HepG2 (cell line): ENCODE results near the gene EXTL1. TPM values are rescaled to one million over a fixed set of nuclear protein-coding genes. Genes with fewer than 3 reads are reported as not detected.

Source experiments
- ARID4A ChIP-seq: sonication (generic); formaldehyde crosslinking; IDR thresholded peaks from 2 replicates; pipeline ENCODE4 v1.5.0; 2020; ENCODE audit warnings: mild to moderate bottlenecking, missing genetic modification reagents, borderline replicate concordance
- CENPBD1 ChIP-seq: sonication (generic); formaldehyde crosslinking; IDR thresholded peaks from 2 replicates; pipeline ENCODE4 v1.8.0; 2022; ENCODE audit warnings: missing genetic modification reagents, low read depth, mild to moderate bottlenecking, borderline replicate concordance
- DPF2 ChIP-seq: sonication (generic); formaldehyde crosslinking; IDR thresholded peaks from 2 replicates; pipeline ENCODE4 v1.4.0; 2020; ENCODE audit warnings: mild to moderate bottlenecking, low read depth, missing genetic modification reagents, borderline replicate concordance
- HOMEZ ChIP-seq: IDR thresholded peaks from 2 replicates; pipeline ENCODE4 v1.6.1; 2016; ENCODE audit warnings: low read depth
- JARID2 ChIP-seq: sonication (generic); formaldehyde crosslinking; IDR thresholded peaks from 2 replicates; pipeline ENCODE4 v1.8.1; 2023; ENCODE audit warnings: missing genetic modification reagents, inconsistent platforms; ENCODE audit not compliant: insufficient replicate concordance
- MAX ChIP-seq: IDR thresholded peaks from 2 replicates; pipeline ENCODE4 v1.6.1; 2012; ENCODE audit warnings: inconsistent platforms
- NR2F6 ChIP-seq, 2 experiments: IDR thresholded peaks; 2 replicates each; pipeline ENCODE4 v1.6.1; 2016; ENCODE audit warnings: antibody characterized with exemption in 1 of 2, mild to moderate bottlenecking in 1 of 2
- PAF1 ChIP-seq: IDR thresholded peaks from 2 replicates; pipeline ENCODE4 v1.6.1; 2016; ENCODE audit warnings: missing genetic modification reagents, missing compliant biosample characterization
- PLSCR1 ChIP-seq: sonication (generic); formaldehyde crosslinking; IDR thresholded peaks from 2 replicates; pipeline ENCODE4 v1.5.0; 2020; ENCODE audit warnings: missing genetic modification reagents, mild to moderate bottlenecking, borderline replicate concordance
- SMARCC2 ChIP-seq: fragments of 450-650 bp; IDR thresholded peaks from 2 replicates; pipeline ENCODE4 v1.6.1; 2017; ENCODE audit warnings: antibody characterized with exemption, mild to moderate bottlenecking
- STAT5B ChIP-seq: sonication (generic); formaldehyde crosslinking; IDR thresholded peaks from 2 replicates; pipeline ENCODE4 v1.4.0; 2020; ENCODE audit warnings: missing genetic modification reagents
- ZNF605 ChIP-seq: sonication (generic); formaldehyde crosslinking; IDR thresholded peaks from 2 replicates; pipeline ENCODE4 v1.8.0; 2022; ENCODE audit warnings: mild to moderate bottlenecking, missing genetic modification reagents
- ZNF616 ChIP-seq: sonication (generic); formaldehyde crosslinking; IDR thresholded peaks from 2 replicates; pipeline ENCODE4 v1.5.0; 2020; ENCODE audit warnings: low read depth, mild to moderate bottlenecking, missing genetic modification reagents
- ZNF629 ChIP-seq: sonication (generic); formaldehyde crosslinking; conservative IDR thresholded peaks from 2 replicates; pipeline ENCODE4 v1.5.0; 2020; ENCODE audit warnings: missing genetic modification reagents
- ZNF747 ChIP-seq: sonication (generic); formaldehyde crosslinking; IDR thresholded peaks from 2 replicates; pipeline ENCODE4 v1.8.1; 2023; ENCODE audit warnings: missing genetic modification reagents, mild to moderate bottlenecking, borderline replicate concordance
- ZNF749 ChIP-seq: sonication (generic); formaldehyde crosslinking; IDR thresholded peaks from 2 replicates; pipeline ENCODE4 v1.8.0; 2022; ENCODE audit warnings: mild to moderate bottlenecking, missing genetic modification reagents, moderate library complexity, borderline replicate concordance
- ZNF768 ChIP-seq: sonication (generic); formaldehyde crosslinking; IDR thresholded peaks from 2 replicates; pipeline ENCODE4 v1.4.0; 2020; ENCODE audit warnings: missing genetic modification reagents
- ZSCAN20 ChIP-seq: sonication (generic); formaldehyde crosslinking; IDR thresholded peaks from 2 replicates; pipeline ENCODE4 v1.4.0; 2020; ENCODE audit warnings: missing genetic modification reagents, mild to moderate bottlenecking, borderline replicate concordance
- polyA plus RNA-seq, 8 experiments: library from polyadenylated mRNA; depleted of rRNA in 3 of 8; stranded (reverse) in 7 of 8; unstranded in 1 of 8; fragments of >200 nt; fragmentation: Illumina TruSeq in 4 of 8; extraction: Trizol in 4 of 8; gene quantifications; 2 replicates each; pipeline versions ENCODE4 v1.2.1 to v1.2.3, GENCODE V29; 2011 to 2016; ENCODE audit warnings: low read depth in 4 of 8, missing spikeins in 1 of 8, mixed read lengths in 1 of 8; ENCODE audit not compliant: insufficient read depth in 1 of 8
- total RNA-seq, 5 experiments: library from RNA; depleted of rRNA; stranded (reverse); fragments of >200 nt; fragmentation: Illumina TruSeq; extraction: Trizol; gene quantifications; 2 replicates each; pipeline ENCODE4 v1.2.3, GENCODE V29; 2016; ENCODE audit warnings: low read depth in 1 of 5
- TF ChIP-seq, protein P1 (sequence below): IDR thresholded peaks from 2 replicates; pipeline ENCODE4 v1.6.1; 2016; ENCODE audit warnings: low read depth, borderline replicate concordance
- TF ChIP-seq, protein P2 (sequence below): sonication (generic); formaldehyde crosslinking; IDR thresholded peaks from 2 replicates; pipeline ENCODE4 v1.8.0; 2022; ENCODE audit warnings: missing genetic modification reagents, mild to moderate bottlenecking, moderate library complexity, borderline replicate concordance

Gene EXTL1
- total and polyA plus RNA-seq, 2 of the 13 experiments (the other 11 are each of a cell fraction or from before 2014, with no cell fraction given): 0.35 to 1.0 TPM

DNA sequence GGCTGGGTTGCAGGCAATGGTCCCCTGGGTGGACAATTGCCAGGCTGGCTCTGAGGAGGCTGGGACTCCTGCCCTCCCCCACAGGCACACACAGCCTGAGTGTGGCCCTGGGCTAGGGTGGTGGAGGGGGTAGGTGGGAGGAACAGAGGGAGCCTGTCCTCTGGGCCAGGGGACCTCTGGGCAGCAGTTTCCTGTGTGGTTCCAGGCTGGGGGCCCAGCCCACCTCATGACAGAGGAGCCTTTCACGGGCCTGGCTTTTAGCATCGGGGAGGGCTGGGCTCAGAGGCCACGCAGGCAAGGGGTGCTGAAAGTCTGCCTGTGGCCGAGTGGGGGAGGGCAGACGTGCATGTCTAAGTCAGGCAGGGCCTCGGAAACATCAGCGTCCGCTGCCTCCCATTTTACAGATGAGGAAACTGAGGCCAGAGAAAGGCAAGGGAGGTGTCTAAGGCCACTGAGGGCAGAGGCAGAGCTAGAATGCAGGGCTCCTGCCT is 7.0 kb downstream of the EXTL1 start (continued):
- TF ChIP-seq ZNF616 (CRISPR knock-in tag) (no peak), NR2F6 (IDR thresholded peaks at IDR 0.05) (no peak), NR2F6 (CRISPR knock-in tag; IDR thresholded peaks at IDR 0.05) (peak; percentile 64; the same call in 1 of the 2 replicates), JARID2 (CRISPR knock-in tag) (no peak), STAT5B (CRISPR knock-in tag) (no peak), CENPBD1 (CRISPR knock-in tag) (no peak), MAX (peak; percentile 46; the same call in 1 of the 2 replicates), HOMEZ (CRISPR knock-in tag) (no peak), DPF2 (CRISPR knock-in tag) (peak; percentile 46; the same call in 1 of the 2 replicates), ZNF605 (no peak), ARID4A (CRISPR knock-in tag) (peak; percentile 32; the same call in 1 of the 2 replicates), ZNF629 (CRISPR knock-in tag) (peak; percentile 99), ZNF768 (CRISPR knock-in tag) (peak; percentile 93), SMARCC2 (no peak), ZNF747 (no peak), PLSCR1 (CRISPR knock-in tag) (no peak), ZNF749 (CRISPR knock-in tag) (0 out of 2 replicates have a peak, but pooled peaks have one; percentile 36), ZSCAN20 (CRISPR knock-in tag) (no peak), PAF1 (CRISPR knock-in tag) (no peak)
- TF ChIP-seq, protein P1, sequence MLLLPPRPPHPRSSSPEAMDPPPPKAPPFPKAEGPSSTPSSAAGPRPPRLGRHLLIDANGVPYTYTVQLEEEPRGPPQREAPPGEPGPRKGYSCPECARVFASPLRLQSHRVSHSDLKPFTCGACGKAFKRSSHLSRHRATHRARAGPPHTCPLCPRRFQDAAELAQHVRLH (CRISPR knock-in tag): peak; percentile 60; the same call in 1 of the 2 replicates
- TF ChIP-seq, protein P2, sequence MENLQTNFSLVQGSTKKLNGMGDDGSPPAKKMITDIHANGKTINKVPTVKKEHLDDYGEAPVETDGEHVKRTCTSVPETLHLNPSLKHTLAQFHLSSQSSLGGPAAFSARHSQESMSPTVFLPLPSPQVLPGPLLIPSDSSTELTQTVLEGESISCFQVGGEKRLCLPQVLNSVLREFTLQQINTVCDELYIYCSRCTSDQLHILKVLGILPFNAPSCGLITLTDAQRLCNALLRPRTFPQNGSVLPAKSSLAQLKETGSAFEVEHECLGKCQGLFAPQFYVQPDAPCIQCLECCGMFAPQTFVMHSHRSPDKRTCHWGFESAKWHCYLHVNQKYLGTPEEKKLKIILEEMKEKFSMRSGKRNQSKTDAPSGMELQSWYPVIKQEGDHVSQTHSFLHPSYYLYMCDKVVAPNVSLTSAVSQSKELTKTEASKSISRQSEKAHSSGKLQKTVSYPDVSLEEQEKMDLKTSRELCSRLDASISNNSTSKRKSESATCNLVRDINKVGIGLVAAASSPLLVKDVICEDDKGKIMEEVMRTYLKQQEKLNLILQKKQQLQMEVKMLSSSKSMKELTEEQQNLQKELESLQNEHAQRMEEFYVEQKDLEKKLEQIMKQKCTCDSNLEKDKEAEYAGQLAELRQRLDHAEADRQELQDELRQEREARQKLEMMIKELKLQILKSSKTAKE: peak; percentile 50; the same call in 1 of the 2 replicates
